Mammary epithelial cell (primary cell): ENCODE results near the gene AIG1.

ENCODE experiments used
- CTCF ChIP-seq, 2 donors: IDR thresholded peaks in 1 of 2; conservative IDR thresholded peaks in 1 of 2; 2 replicates each; pipeline ENCODE4 v1.5.1; 2011 to 2012; ENCODE audit warnings: inconsistent platforms in 2 of 2, low read length in 2 of 2, mild to moderate bottlenecking in 2 of 2, control low read depth in 1 of 2, low read depth in 1 of 2; ENCODE audit not compliant: insufficient read depth in 1 of 2; ENCODE audit errors: extremely low read depth in 1 of 2
- EZH2 ChIP-seq: IDR thresholded peaks from 2 replicates; pipeline ENCODE4 v1.6.1; 2012; ENCODE audit warnings: low read length, inconsistent platforms, borderline replicate concordance

DNA sequence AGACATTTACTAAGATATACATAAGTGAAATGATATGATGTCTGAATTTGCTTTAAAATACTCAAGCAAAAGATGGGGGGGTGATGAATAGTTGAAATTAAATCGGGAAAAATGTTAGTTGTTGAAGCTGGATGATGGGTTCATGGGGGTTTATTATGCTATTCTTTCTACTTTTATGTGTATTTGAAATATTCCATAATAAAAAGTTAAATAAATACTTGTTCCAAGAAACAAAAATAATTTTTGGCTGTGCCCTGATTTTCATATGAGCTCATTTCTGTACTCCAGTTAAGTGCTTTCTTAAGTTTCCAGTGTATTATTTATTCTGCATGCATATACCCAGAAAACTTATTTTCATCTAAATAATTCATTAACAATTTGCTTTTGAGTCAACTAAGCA lies 138.6 kb downstream of the AIG1 start:
- TF ChIP-seq CTCF (conservative IDR thresholded peaks at IDR 0.05 in 1 of 2, IDR thresholded peaks at IDR 0.05 in 1 of 2; ENCODE audit: extremely low read depth in 1 of 2, insufficient read depth in 1 of 2, low read depth in 1 of 2, low read length in 2 of 2) (no peak), EZH2 (no peak)
